ENCODE measurements around the gene SDK1. TPM values are rescaled to one million over a fixed set of nuclear protein-coding genes. Genes with fewer than 3 reads are reported as not detected.

The SDK1 gene
- total and polyA plus RNA-seq, 2 experiments from 2014 or later, result 4.1 to 16.5 TPM

DNA sequence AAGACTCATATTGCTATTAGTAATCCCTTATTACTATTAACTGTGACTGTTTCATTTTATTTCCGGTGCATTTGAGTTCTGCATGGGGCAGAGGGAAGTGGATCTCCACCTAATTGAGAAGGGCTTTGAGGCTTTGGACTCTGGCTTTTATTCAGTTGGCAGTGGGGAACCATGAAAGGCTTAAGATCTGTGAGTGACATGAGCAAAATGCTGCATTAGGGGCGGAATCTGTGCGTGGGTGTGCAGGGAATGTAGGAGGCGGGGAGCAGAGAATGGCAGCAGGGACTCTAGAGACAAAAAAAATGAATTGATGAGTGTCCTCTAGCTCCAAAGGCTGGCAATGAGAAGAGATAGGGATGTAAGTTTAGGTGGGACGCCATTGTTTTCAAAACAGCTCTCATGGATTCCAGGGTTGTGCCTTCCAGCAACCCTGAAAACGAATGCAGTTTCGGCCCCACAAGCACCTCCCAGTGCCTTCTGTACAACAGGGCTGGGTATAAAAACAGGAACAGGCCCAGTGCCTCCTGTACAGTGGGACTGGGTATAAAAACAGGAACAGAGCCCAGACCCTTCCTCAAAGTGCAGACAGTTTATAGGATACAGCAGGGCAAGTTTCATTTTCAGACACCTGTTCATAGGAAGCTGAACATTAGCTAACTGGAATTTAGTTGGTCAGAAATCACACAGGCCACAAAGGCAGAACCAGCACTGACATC, 717.7 kb downstream of the SDK1 start:
- H3K9me3 ChIP-seq (ENCODE audit: low read depth), result no peaks in the 10 kb centered on the region
- no peak for TF ChIP-seq CTCF (IDR thresholded peaks at IDR 0.05; ENCODE audit: low read depth, low read length)
- no peak for DNase-seq (ENCODE audit: low read depth in 1 of 2, low spot score in 1 of 2)
- H3K4me1 ChIP-seq (ENCODE audit: low read depth), result no peaks in the 10 kb centered on the region
- H3K27me3 ChIP-seq, result no peaks in the 10 kb centered on the region
- H3K4me3 ChIP-seq, result no peak overlapping the region
- H3K36me3 ChIP-seq, result no peaks in the 10 kb centered on the region
- no peak overlapping the region for H3K27ac ChIP-seq

GRCh38 chr7:4020086-4020485, 719.0 kb downstream of the SDK1 start:
- no peak for TF ChIP-seq CTCF (IDR thresholded peaks at IDR 0.05; ENCODE audit: low read depth, low read length)
- Histone ChIP-seq H3K4me3 (no peak overlapping the region), H3K27ac (no peak overlapping the region), H3K36me3 (no peaks in the 10 kb centered on the region), H3K4me1 (ENCODE audit: low read depth) (no peaks in the 10 kb centered on the region), H3K27me3 (no peaks in the 10 kb centered on the region), H3K9me3 (ENCODE audit: low read depth) (no peaks in the 10 kb centered on the region)
- no peak for DNase-seq (ENCODE audit: low read depth in 1 of 2, low spot score in 1 of 2)

- Histone ChIP-seq H3K27me3 (no peaks in the 10 kb centered on the region), H3K9me3 (ENCODE audit: low read depth) (no peaks in the 10 kb centered on the region), H3K27ac (no peak overlapping the region), H3K36me3 (no peaks in the 10 kb centered on the region), H3K4me3 (no peak overlapping the region), H3K4me1 (ENCODE audit: low read depth) (no peaks in the 10 kb centered on the region)
- no peak for DNase-seq (ENCODE audit: low read depth in 1 of 2, low spot score in 1 of 2)
- no peak for TF ChIP-seq CTCF (IDR thresholded peaks at IDR 0.05; ENCODE audit: low read depth, low read length)
These were observed 720.4 kb downstream of the SDK1 start for GRCh38 chr7:4021413-4021812.

DNA sequence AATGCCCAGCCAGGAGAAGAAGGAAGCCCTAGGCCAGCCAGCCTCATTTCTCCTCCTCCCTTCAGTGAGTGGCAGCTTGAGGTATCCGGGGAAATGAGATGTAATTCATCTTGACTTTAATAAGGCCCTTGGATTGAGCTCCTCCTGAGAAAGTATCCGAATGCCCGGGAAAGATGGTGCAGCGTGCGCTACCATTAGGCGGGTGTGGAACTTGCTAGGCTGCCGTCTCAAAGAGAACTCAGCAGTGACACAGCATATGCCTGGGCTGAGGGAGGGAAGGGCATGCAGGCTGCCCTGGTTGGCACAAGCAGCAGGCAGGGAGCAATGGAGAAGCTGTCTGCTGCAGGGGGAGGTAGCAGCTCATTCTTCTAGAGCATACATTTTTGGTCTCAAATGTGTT, 721.2 kb downstream of the SDK1 start:
- H3K9me3 ChIP-seq (ENCODE audit: low read depth), result no peaks in the 10 kb centered on the region
- no peak for TF ChIP-seq CTCF (IDR thresholded peaks at IDR 0.05; ENCODE audit: low read depth, low read length)
- H3K4me3 ChIP-seq, result no peak overlapping the region
- no peak for DNase-seq (ENCODE audit: low read depth in 1 of 2, low spot score in 1 of 2)
- no peaks in the 10 kb centered on the region for H3K4me1 ChIP-seq (ENCODE audit: low read depth)
- H3K27me3 ChIP-seq, result no peaks in the 10 kb centered on the region
- H3K27ac ChIP-seq, result no peak overlapping the region
- H3K36me3 ChIP-seq, result no peaks in the 10 kb centered on the region

GRCh38 chr7:4023502-4023901, 722.5 kb downstream of the SDK1 start:
- Histone ChIP-seq H3K27me3 (no peaks in the 10 kb centered on the region), H3K36me3 (no peaks in the 10 kb centered on the region), H3K4me3 (no peak overlapping the region), H3K27ac (no peak overlapping the region), H3K9me3 (ENCODE audit: low read depth) (no peaks in the 10 kb centered on the region), H3K4me1 (ENCODE audit: low read depth) (no peaks in the 10 kb centered on the region)
- no peak for DNase-seq (ENCODE audit: low read depth in 1 of 2, low spot score in 1 of 2)
- no peak for TF ChIP-seq CTCF (IDR thresholded peaks at IDR 0.05; ENCODE audit: low read depth, low read length)
